ENCODE data around the gene CYTH3.
A peak's percentile ranks its signal among the peaks of the same experiment; 100 is the strongest.
"Not testable (repeated sequence)": the region's sequence is repeated elsewhere in the genome, so short reads cannot be mapped to it uniquely, and the experiment has no call there.

The CYTH3 gene

DNA sequence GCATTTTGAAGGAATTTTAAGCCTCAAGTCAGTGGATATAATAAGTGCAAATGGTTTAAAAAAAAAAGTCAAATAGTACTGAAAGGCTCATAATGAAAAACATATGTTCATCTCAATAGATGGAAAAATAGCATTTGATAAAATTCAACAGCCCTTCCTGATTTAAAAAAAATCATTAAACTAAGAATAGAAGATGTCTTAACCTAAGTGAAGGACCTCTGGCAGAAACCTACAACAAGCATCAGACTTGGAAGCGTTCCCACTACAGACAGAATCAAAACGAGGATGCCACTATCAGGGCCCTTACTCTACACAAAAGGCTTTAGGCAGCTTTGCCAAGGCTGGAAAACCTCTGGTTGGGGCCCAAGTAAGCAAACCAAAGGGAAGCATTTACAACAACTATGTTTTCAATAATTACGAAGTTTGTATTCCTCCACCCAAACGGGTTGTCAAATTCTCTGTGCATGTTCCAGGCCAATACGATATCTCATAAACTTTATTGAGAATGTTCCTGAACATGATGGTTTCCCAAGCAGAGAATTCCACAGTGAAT lies 45.1 kb downstream of the CYTH3 start:
- peak overlapping the region; percentile 17 for H3K27ac ChIP-seq (ENCODE audit: low read depth, low read length)
- H3K9ac ChIP-seq (ENCODE audit: low read depth, low read length): 0 out of 2 replicates have a peak overlapping the region, but pooled peaks have one; percentile 31
- H3K9me3 ChIP-seq (ENCODE audit: control insufficient read depth, insufficient read depth, low read length): no peaks in the 10 kb centered on the region
- H3K27me3 ChIP-seq (ENCODE audit: control insufficient read depth, insufficient read depth, low read length): no peaks in the 10 kb centered on the region
- no peaks in the 10 kb centered on the region for H3K36me3 ChIP-seq (ENCODE audit: control insufficient read depth, insufficient read depth, low read length)
- H3K4me1 ChIP-seq (ENCODE audit: control insufficient read depth, insufficient read depth, low read length): peaks cover 24% of the 10 kb centered on the region
- no peak overlapping the region for H3K4me3 ChIP-seq (ENCODE audit: low read depth, low read length)

DNA sequence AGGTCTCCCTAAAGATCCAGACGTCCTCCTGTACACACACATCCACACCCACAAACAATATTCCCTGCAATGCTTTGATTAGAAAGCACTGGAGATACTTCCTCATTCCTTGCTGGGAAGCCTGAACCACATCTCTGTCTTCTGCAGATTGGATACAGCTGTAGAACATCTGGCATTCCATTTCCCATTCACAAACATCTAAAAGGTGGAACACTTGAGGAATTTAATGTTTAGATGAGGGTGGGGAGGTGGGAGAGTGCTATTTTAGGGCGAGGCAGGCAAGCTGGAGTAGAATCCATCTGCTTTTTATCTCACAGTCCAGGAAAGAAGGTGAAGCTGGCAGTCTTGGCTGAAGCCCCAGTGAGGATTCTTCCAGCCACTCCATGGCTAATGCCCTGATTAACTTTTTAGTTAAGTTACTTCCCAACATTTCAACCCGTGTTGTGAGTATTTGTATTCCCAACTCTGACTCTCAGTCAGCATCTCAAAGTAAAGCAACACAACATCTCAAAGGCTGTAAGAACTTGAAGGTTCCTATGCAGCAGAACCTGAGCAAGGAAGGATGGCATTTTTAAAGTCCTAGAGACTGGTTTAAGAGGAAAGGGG lies 46.1 kb downstream of the CYTH3 start:
- Histone ChIP-seq H3K27ac (ENCODE audit: low read depth, low read length) (no peak overlapping the region), H3K36me3 (ENCODE audit: control insufficient read depth, insufficient read depth, low read length) (no peaks in the 10 kb centered on the region), H3K4me1 (ENCODE audit: control insufficient read depth, insufficient read depth, low read length) (peaks cover 24% of the 10 kb centered on the region), H3K9me3 (ENCODE audit: control insufficient read depth, insufficient read depth, low read length) (no peaks in the 10 kb centered on the region; the same call in 1 of the 2 replicates), H3K9ac (ENCODE audit: low read depth, low read length) (no peak overlapping the region), H3K4me3 (ENCODE audit: low read depth, low read length) (no peak overlapping the region), H3K27me3 (ENCODE audit: control insufficient read depth, insufficient read depth, low read length) (no peaks in the 10 kb centered on the region)

DNA sequence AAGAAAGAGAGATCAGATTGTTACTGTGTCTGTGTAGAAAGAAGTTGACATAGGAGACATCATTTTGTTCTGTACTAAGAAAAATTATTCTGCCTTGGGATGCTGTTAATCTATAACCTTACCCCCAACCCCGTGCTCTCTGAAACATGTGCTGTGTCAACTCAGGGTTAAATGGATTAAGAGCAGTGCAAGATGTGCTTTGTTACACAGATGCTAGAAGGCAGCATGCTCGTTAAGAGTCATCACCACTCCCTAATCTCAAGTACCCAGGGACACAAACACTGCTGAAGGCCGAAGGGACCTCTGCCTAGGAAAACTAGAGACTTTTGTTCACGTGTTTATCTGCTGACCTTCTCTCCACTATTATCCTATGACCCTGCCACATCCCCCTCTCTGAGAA lies 49.0 kb downstream of the CYTH3 start:
- H3K36me3 ChIP-seq (ENCODE audit: control insufficient read depth, insufficient read depth, low read length); H3K9ac ChIP-seq (ENCODE audit: low read depth, low read length); H3K27ac ChIP-seq (ENCODE audit: low read depth, low read length); H3K9me3 ChIP-seq (ENCODE audit: control insufficient read depth, insufficient read depth, low read length); H3K4me3 ChIP-seq (ENCODE audit: low read depth, low read length); H3K27me3 ChIP-seq (ENCODE audit: control insufficient read depth, insufficient read depth, low read length): not testable (repeated sequence)
- H3K4me1 ChIP-seq (ENCODE audit: control insufficient read depth, insufficient read depth, low read length): peaks cover 11% of the 10 kb centered on the region

DNA sequence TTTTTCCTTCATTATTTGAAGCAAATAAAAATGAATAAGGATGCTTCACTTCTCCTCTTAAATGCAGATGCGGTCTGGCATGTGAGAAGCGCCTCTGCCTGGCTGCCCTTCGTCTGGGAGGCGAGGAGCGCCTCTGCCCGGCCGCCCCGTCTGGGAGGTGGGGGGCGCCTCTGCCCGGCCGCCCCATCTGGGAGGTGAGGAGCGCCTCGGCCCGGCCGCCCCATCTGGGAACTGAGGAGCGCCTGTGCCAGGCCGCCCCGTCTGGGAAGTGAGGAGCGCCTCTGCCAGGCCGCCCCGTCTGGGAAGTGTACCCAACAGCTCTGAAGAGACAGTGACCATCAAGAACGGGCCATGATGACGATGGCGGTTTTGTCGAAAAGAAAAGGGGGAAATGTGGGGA lies 49.4 kb downstream of the CYTH3 start:
- H3K27ac ChIP-seq (ENCODE audit: low read depth, low read length); H3K4me1 ChIP-seq (ENCODE audit: control insufficient read depth, insufficient read depth, low read length); H3K27me3 ChIP-seq (ENCODE audit: control insufficient read depth, insufficient read depth, low read length); H3K36me3 ChIP-seq (ENCODE audit: control insufficient read depth, insufficient read depth, low read length); H3K9me3 ChIP-seq (ENCODE audit: control insufficient read depth, insufficient read depth, low read length); H3K4me3 ChIP-seq (ENCODE audit: low read depth, low read length); H3K9ac ChIP-seq (ENCODE audit: low read depth, low read length): not testable (repeated sequence)

DNA sequence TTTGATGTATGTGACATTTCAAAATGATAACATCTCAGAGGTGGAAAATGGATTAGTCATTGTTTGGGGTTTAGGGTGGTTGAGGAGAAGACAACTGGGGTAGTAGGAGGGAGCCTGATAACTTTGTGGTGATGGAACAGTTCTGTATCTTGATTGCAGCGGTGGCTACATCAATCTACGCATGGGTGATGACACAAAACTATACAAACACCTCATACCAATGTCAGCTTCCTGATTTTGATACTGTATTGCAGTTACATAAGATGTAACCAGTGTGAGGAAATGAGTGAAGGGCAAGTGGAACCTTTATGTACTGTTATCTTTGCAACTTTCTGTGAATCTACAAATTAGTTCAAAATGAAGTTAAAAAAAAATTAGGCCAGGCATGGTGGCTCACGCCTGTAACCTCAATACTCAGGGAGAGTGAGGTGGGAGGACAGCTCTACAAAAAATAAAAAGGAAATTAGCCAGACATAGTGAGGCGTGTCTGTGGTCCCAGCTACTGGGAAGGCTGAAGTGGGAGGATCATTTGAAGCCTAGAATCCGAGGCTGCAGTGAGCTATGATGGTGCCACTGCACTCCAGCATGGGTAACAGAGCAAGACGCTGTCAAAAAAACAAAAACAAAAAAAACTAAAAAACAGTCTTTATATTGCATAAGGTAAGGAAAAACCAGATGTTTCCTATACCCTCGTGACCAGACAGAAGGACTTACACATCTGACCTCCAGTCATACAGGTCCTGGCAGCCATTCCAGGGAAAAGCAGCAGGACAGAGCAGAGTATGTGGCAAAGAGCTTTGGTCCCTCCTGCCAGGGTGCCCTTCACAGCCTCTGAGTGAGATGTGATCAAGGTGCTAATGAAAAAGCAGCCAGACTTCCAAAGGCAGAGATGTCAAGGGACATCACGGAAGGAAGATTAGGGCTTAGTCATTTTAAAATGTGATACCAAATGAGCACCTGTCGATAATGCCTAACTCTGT lies 50.8 kb downstream of the CYTH3 start:
- Histone ChIP-seq H3K4me3 (ENCODE audit: low read depth, low read length) (no peak overlapping the region), H3K9ac (ENCODE audit: low read depth, low read length) (no peak overlapping the region), H3K9me3 (ENCODE audit: control insufficient read depth, insufficient read depth, low read length) (no peaks in the 10 kb centered on the region; the same call in 1 of the 2 replicates), H3K27me3 (ENCODE audit: control insufficient read depth, insufficient read depth, low read length) (no peaks in the 10 kb centered on the region), H3K36me3 (ENCODE audit: control insufficient read depth, insufficient read depth, low read length) (no peaks in the 10 kb centered on the region), H3K4me1 (ENCODE audit: control insufficient read depth, insufficient read depth, low read length) (no peaks in the 10 kb centered on the region), H3K27ac (ENCODE audit: low read depth, low read length) (no peak overlapping the region)

DNA sequence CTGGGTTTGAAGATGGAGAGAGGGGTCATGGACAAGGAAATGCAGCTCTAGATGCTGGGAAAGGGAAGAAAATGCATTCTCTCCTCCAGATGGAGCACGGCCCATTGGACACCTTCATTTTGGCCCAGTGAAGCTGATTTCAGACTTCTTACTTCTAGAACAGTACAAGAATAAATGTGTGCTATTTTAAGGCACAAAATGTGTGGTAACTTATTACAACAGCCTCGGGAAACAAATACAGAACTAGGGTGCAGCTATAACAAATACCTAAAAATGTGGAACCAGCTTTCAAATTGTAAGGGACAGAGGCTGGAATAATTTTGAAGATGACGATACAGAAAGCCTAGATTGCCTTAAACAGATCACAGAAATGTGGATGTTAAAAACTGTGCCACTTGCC lies 54.1 kb downstream of the CYTH3 start:
- H3K36me3 ChIP-seq (ENCODE audit: control insufficient read depth, insufficient read depth, low read length): no peaks in the 10 kb centered on the region
- peaks cover 6% of the 10 kb centered on the region; the same call in 1 of the 2 replicates for H3K4me1 ChIP-seq (ENCODE audit: control insufficient read depth, insufficient read depth, low read length)
- no peaks in the 10 kb centered on the region; the same call in 1 of the 2 replicates for H3K9me3 ChIP-seq (ENCODE audit: control insufficient read depth, insufficient read depth, low read length)
- H3K4me3 ChIP-seq (ENCODE audit: low read depth, low read length): no peak overlapping the region
- H3K9ac ChIP-seq (ENCODE audit: low read depth, low read length): no peak overlapping the region
- no peaks in the 10 kb centered on the region for H3K27me3 ChIP-seq (ENCODE audit: control insufficient read depth, insufficient read depth, low read length)
- H3K27ac ChIP-seq (ENCODE audit: low read depth, low read length): no peak overlapping the region

DNA sequence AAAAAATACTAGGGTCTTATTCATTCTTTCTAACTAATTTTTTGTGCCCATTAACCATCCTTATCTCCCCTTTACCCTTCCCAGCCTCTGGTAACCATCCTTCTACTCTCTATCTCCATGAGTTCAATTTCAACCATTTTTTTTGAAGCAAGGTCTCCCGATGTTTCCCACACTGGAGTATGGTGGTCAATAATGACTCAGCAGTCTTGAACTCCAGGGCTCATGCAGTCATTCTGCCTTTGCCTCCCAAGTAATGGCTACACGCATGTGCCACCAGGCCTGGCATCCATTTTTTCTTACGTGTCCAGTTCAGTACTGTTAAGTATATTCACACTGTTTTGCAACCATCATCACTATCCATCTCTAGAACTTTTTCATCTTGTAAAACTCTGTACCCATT lies 60.4 kb downstream of the CYTH3 start:
- H3K27me3 ChIP-seq (ENCODE audit: control insufficient read depth, insufficient read depth, low read length): no peaks in the 10 kb centered on the region
- H3K27ac ChIP-seq (ENCODE audit: low read depth, low read length): no peak overlapping the region
- no peaks in the 10 kb centered on the region; the same call in 1 of the 2 replicates for H3K9me3 ChIP-seq (ENCODE audit: control insufficient read depth, insufficient read depth, low read length)
- no peak overlapping the region for H3K4me3 ChIP-seq (ENCODE audit: low read depth, low read length)
- peaks cover 6% of the 10 kb centered on the region; the same call in 1 of the 2 replicates for H3K4me1 ChIP-seq (ENCODE audit: control insufficient read depth, insufficient read depth, low read length)
- no peak overlapping the region for H3K9ac ChIP-seq (ENCODE audit: low read depth, low read length)
- H3K36me3 ChIP-seq (ENCODE audit: control insufficient read depth, insufficient read depth, low read length): no peaks in the 10 kb centered on the region

DNA sequence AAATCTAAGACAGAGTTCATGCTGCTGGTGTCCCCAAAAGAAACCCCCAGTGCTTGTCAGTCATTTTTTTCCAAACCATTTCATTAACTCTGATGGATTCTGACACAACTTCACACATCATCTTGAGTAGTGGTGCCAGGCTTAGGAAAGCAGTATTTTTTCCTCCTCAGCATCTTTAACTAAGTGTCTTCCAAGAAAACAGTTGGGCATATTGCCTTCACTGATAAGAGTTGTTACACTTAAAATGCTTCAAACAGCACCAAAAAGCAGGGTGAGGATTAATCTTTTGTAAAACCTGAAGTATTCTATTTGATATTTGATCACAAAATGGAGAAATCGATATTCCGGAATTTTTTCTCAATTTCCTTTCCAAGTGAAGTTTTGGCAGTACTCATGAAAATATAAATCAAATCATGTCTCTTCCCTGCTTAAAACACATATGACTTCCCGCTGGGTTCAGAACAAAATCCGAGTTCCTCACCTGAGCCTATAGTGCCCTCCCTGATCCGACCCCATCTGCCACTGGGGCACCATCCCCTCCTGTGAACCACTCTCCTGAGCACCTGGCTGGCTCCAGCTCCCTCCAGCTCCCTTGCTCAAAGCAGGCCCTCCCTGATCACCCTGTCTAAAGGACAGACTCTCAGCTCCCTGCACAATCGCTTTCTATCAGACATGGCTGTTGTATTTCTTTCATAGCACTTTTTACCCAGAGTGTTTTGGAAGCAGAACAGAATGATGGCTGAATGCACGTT lies 61.6 kb downstream of the CYTH3 start:
- no peaks in the 10 kb centered on the region for H3K27me3 ChIP-seq (ENCODE audit: control insufficient read depth, insufficient read depth, low read length)
- no peak overlapping the region for H3K27ac ChIP-seq (ENCODE audit: low read depth, low read length)
- H3K9ac ChIP-seq (ENCODE audit: low read depth, low read length): no peak overlapping the region
- no peaks in the 10 kb centered on the region for H3K36me3 ChIP-seq (ENCODE audit: control insufficient read depth, insufficient read depth, low read length)
- H3K9me3 ChIP-seq (ENCODE audit: control insufficient read depth, insufficient read depth, low read length): no peaks in the 10 kb centered on the region; the same call in 1 of the 2 replicates
- peaks cover 3% of the 10 kb centered on the region; the same call in 1 of the 2 replicates for H3K4me1 ChIP-seq (ENCODE audit: control insufficient read depth, insufficient read depth, low read length)
- no peak overlapping the region for H3K4me3 ChIP-seq (ENCODE audit: low read depth, low read length)

DNA sequence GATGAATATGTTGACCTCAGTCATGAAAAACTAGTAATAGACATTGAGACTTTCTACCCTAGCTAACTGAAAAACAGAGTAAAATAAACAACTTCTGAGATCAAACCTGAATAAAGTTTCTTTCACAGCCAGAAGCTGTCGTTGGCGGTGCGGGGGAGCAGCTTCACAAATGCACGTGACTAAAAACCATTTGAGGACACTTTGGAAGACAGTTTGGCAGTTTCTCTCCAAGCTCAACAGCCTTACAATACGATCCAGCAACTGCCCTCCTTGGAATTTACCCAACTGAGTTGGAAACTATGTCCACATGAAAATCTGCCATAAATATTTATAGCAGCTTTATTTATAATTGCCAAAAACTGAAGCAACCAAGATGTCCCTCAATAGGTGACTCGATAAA lies 63.1 kb downstream of the CYTH3 start:
- Histone ChIP-seq H3K9me3 (ENCODE audit: control insufficient read depth, insufficient read depth, low read length) (no peaks in the 10 kb centered on the region), H3K4me1 (ENCODE audit: control insufficient read depth, insufficient read depth, low read length) (no peaks in the 10 kb centered on the region; the same call in 1 of the 2 replicates), H3K4me3 (ENCODE audit: low read depth, low read length) (no peak overlapping the region), H3K27me3 (ENCODE audit: control insufficient read depth, insufficient read depth, low read length) (no peaks in the 10 kb centered on the region), H3K27ac (ENCODE audit: low read depth, low read length) (no peak overlapping the region), H3K9ac (ENCODE audit: low read depth, low read length) (no peak overlapping the region), H3K36me3 (ENCODE audit: control insufficient read depth, insufficient read depth, low read length) (no peaks in the 10 kb centered on the region)

DNA sequence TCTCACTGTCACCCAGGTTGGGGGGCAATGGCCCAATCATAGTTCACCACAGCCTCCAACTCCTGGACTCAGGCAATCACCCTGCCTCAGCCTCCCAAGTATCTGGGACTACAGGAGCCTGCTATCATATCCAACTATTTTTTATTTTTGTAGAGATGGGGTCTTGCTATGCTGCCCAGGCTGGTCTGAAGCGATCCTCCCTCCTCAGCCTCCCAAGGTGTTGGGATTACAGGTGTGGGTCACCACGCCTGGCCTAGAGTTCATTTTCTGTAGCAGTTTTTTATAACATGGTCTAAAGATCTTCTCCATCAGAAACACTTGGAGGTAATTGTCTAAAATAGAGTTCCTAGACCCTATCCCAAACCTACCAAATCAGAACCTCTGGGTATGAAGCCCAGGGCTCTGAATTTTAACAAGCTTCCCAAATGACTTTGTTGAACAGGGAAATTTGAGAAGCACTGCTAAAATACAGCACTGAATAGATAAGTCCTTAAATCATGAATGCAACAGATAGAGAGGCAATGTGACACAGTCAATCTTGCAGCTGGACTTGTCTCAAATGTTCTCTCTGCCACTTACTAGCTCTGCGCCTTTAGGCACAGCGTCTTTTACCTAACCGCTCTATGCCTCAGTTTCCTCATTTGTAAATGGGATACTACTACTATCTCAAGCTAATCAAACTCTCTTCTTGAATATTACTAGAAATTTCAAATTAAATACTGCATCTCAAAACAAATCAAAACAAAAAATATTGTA lies 63.7 kb downstream of the CYTH3 start:
- Histone ChIP-seq H3K36me3 (ENCODE audit: control insufficient read depth, insufficient read depth, low read length) (no peaks in the 10 kb centered on the region), H3K9ac (ENCODE audit: low read depth, low read length) (no peak overlapping the region), H3K27me3 (ENCODE audit: control insufficient read depth, insufficient read depth, low read length) (no peaks in the 10 kb centered on the region), H3K4me3 (ENCODE audit: low read depth, low read length) (no peak overlapping the region), H3K27ac (ENCODE audit: low read depth, low read length) (no peak overlapping the region), H3K9me3 (ENCODE audit: control insufficient read depth, insufficient read depth, low read length) (no peaks in the 10 kb centered on the region), H3K4me1 (ENCODE audit: control insufficient read depth, insufficient read depth, low read length) (no peaks in the 10 kb centered on the region; the same call in 1 of the 2 replicates)

Data from HUES48 (cell line).